GM23338 (cell line): Measurements from ENCODE around the gene OSBPL1A.

Source experiments
- CTCF ChIP-seq, 2 experiments: fragments of 200-600 bp in 1 of 2; sonication (generic) in 1 of 2; conservative IDR thresholded peaks; 2 replicates each; pipeline versions ENCODE4 v1.5.1 to v1.6.1; 2016 to 2017; ENCODE audit warnings: antibody characterized with exemption in 2 of 2, low read depth in 2 of 2, mild to moderate bottlenecking in 2 of 2, moderate library complexity in 1 of 2
- ETS1 ChIP-seq: IDR thresholded peaks from 2 replicates; pipeline ENCODE4 v1.6.1; 2016; ENCODE audit warnings: antibody characterized with exemption
- EZH2 ChIP-seq: fragments of 200-600 bp; sonication (generic); IDR thresholded peaks from one replicate; pipeline ENCODE4 v1.8.0; 2017; ENCODE audit warnings: antibody characterized with exemption, mild to moderate bottlenecking, low read depth; ENCODE audit not compliant: unreplicated experiment
- NANOG ChIP-seq: IDR thresholded peaks from 2 replicates; pipeline ENCODE4 v1.6.1; 2016; ENCODE audit warnings: antibody characterized with exemption, borderline replicate concordance
- POLR2AphosphoS5 ChIP-seq: IDR thresholded peaks from 2 replicates; pipeline ENCODE4 v1.6.1; 2016; ENCODE audit warnings: antibody characterized with exemption, low read depth
- ZNF114 ChIP-seq: fragments of 250-450 bp; sonication (Bioruptor Pico); IDR thresholded peaks from 2 replicates; pipeline ENCODE4 v1.5.0; 2020; ENCODE audit warnings: mild to moderate bottlenecking, moderate library complexity
- TF ChIP-seq, protein P1 (sequence below): IDR thresholded peaks from one replicate; pipeline ENCODE4 v1.6.1; 2018; ENCODE audit warnings: antibody characterized with exemption; ENCODE audit not compliant: unreplicated experiment

DNA sequence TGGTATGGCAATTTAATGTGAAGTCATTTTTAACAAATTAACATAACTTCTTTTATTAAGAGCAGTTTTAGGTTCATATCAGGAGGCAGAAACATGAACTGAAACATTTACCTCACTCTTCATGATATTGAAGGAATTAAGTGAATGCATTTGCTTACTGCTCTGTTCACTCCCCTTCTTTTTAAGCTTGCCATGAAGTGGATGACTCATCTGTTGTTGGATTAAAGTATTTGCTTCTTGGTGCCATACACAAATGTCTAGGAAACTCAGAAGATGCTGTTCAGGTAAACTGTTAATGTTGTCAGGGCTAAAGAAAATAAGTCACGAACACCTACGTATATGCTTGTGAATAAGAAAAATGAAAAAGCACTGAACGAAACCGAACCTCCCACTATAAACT lies 268.9 kb downstream of the OSBPL1A start:
- no peak for TF ChIP-seq ETS1
- TF ChIP-seq CTCF (conservative IDR thresholded peaks at IDR 0.05; ENCODE audit: low read depth in 2 of 2) = no peak
- no peak for TF ChIP-seq ZNF114 (CRISPR knock-in tag)
- TF ChIP-seq POLR2AphosphoS5 = no peak
- TF ChIP-seq EZH2 = no peak
- TF ChIP-seq NANOG = no peak
- TF ChIP-seq, protein P1, sequence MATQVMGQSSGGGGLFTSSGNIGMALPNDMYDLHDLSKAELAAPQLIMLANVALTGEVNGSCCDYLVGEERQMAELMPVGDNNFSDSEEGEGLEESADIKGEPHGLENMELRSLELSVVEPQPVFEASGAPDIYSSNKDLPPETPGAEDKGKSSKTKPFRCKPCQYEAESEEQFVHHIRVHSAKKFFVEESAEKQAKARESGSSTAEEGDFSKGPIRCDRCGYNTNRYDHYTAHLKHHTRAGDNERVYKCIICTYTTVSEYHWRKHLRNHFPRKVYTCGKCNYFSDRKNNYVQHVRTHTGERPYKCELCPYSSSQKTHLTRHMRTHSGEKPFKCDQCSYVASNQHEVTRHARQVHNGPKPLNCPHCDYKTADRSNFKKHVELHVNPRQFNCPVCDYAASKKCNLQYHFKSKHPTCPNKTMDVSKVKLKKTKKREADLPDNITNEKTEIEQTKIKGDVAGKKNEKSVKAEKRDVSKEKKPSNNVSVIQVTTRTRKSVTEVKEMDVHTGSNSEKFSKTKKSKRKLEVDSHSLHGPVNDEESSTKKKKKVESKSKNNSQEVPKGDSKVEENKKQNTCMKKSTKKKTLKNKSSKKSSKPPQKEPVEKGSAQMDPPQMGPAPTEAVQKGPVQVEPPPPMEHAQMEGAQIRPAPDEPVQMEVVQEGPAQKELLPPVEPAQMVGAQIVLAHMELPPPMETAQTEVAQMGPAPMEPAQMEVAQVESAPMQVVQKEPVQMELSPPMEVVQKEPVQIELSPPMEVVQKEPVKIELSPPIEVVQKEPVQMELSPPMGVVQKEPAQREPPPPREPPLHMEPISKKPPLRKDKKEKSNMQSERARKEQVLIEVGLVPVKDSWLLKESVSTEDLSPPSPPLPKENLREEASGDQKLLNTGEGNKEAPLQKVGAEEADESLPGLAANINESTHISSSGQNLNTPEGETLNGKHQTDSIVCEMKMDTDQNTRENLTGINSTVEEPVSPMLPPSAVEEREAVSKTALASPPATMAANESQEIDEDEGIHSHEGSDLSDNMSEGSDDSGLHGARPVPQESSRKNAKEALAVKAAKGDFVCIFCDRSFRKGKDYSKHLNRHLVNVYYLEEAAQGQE = no peak
